GM19043 (cell line): ENCODE data around the gene ATAD5.

Experiments
- ATAC-seq: cut with Tn5 transposase; IDR thresholded peaks from one replicate; pipeline ENCODE4 v1.9.1; 2021; ENCODE audit warnings: low read depth; ENCODE audit not compliant: unreplicated experiment

The ATAD5 gene

GRCh38 chr17:30823421-30823820, 8.3 kb upstream of the ATAD5 start:
- ATAC-seq = no peak

- no peak for ATAC-seq
Observed at GRCh38 chr17:30824002-30824355, 7.8 kb upstream of the ATAD5 start.

- peak; percentile 79 for ATAC-seq
Observed at GRCh38 chr17:30824356-30825145, 7.2 kb upstream of the ATAD5 start, which contains the start of gene CRLF3. Gene CRLF3 (minus strand): TSS chr17:30824692. CDS start chr17:30824651, 41 bp downstream.

GRCh38 chr17:30827082-30827481, 4.7 kb upstream of the ATAD5 start:
- ATAC-seq = no peak

GRCh38 chr17:30829022-30829421, 2.7 kb upstream of the ATAD5 start:
- no peak for ATAC-seq

GRCh38 chr17:30831257-30831656, 509 bp upstream of the ATAD5 start:
- no peak for ATAC-seq

GRCh38 chr17:30832438-30833124, 815 bp downstream of the ATAD5 start:
- no peak for ATAC-seq

GRCh38 chr17:30838202-30838807, 6.5 kb downstream of the ATAD5 start:
- ATAC-seq = no peak

- ATAC-seq = no peak
Observed at GRCh38 chr17:30840771-30841170, 9.0 kb downstream of the ATAD5 start.

- ATAC-seq = no peak
Observed at GRCh38 chr17:30848021-30848420, 16.3 kb downstream of the ATAD5 start.

- ATAC-seq = no peak
Observed at GRCh38 chr17:30854146-30854545, 22.4 kb downstream of the ATAD5 start.

GRCh38 chr17:30858556-30859250, 26.9 kb downstream of the ATAD5 start:
- ATAC-seq = no peak

GRCh38 chr17:30864636-30865035, 32.9 kb downstream of the ATAD5 start:
- no peak for ATAC-seq

GRCh38 chr17:30869005-30869404, 37.2 kb downstream of the ATAD5 start:
- no peak for ATAC-seq

- ATAC-seq = no peak
Observed at GRCh38 chr17:30886187-30886586, 54.4 kb downstream of the ATAD5 start.

- no peak for ATAC-seq
Observed at GRCh38 chr17:30894236-30894635, 62.5 kb downstream of the ATAD5 start.

GRCh38 chr17:30897311-30897710, 65.5 kb downstream of the ATAD5 start:
- no peak for ATAC-seq

GRCh38 chr17:30905742-30906100, 74.0 kb downstream of the ATAD5 start:
- ATAC-seq = peak; percentile 24

GRCh38 chr17:30906101-30906911, 74.5 kb downstream of the ATAD5 start, which contains the start of gene TEFM:
Gene TEFM (minus strand): TSS chr17:30906238. CDS start chr17:30906198, 40 bp downstream.
- ATAC-seq = peak; percentile 78
